ENCODE measurements around the gene SSR1.

DNA sequence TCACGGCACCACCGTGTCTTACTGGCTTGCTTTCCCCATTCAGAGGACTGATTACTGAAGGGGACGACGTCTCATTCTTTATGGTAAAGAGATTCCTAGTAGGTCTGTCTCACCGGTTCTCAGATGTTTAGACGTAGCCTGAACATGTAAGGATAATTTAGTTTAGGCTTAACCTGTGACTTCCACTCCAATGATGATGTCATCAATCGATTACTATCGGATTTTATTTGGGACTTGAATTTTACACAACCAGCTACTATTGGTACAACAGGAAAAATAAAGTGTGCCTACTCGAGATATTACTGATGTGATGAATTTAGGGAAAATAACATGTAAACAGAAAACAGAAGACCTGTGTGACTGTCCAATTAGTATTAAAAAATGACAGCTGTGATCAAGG, 4.5 kb upstream of the SSR1 start:
- TF ChIP-seq, protein P1, sequence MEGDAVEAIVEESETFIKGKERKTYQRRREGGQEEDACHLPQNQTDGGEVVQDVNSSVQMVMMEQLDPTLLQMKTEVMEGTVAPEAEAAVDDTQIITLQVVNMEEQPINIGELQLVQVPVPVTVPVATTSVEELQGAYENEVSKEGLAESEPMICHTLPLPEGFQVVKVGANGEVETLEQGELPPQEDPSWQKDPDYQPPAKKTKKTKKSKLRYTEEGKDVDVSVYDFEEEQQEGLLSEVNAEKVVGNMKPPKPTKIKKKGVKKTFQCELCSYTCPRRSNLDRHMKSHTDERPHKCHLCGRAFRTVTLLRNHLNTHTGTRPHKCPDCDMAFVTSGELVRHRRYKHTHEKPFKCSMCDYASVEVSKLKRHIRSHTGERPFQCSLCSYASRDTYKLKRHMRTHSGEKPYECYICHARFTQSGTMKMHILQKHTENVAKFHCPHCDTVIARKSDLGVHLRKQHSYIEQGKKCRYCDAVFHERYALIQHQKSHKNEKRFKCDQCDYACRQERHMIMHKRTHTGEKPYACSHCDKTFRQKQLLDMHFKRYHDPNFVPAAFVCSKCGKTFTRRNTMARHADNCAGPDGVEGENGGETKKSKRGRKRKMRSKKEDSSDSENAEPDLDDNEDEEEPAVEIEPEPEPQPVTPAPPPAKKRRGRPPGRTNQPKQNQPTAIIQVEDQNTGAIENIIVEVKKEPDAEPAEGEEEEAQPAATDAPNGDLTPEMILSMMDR (conservative IDR thresholded peaks at IDR 0.05; ENCODE audit: low read length) = no peak
- TF ChIP-seq EZH2phosphoT487 (IDR thresholded peaks at IDR 0.05; ENCODE audit: borderline replicate concordance) = no peak

Data from Loucy (cell line).